Activated T-cell treated with anti-CD3 and anti-CD28 coated beads, Interleukin-2, amount 50 U/mL, for 4 hours (primary cell): Measurements from ENCODE around the gene TMEM74B. TPM values are rescaled to one million over a fixed set of nuclear protein-coding genes. Genes with fewer than 3 reads are reported as not detected.

Experiments used
- ATAC-seq, 2 donors: fragments of 200-7000 bp; cut with Tn5 transposase; one replicate each; pipeline ENCODE4 v1.10.0; 2021
- DNase-seq: peaks from one replicate; pipeline ENCODE4 v3.0.0-alpha.2; 2020
- H3K27me3 Mint-ChIP-seq: one replicate; pipeline ENCODE4 v1.8.0; 2021; ENCODE audit warnings: low read depth, mixed read lengths
- H3K36me3 Mint-ChIP-seq: one replicate; pipeline ENCODE4 v1.8.0; 2022; ENCODE audit warnings: mixed read lengths; ENCODE audit not compliant: insufficient read depth
- H3K4me1 Mint-ChIP-seq: one replicate; pipeline ENCODE4 v1.8.0; 2021; ENCODE audit warnings: low read depth, mixed read lengths
- H3K4me3 Mint-ChIP-seq: one replicate; pipeline ENCODE4 v1.8.0; 2021; ENCODE audit warnings: mild to moderate bottlenecking, moderate library complexity, mixed read lengths
- H3K9me3 Mint-ChIP-seq: one replicate; pipeline ENCODE4 v1.8.0; 2021; ENCODE audit warnings: mixed read lengths
- total RNA-seq, 3 donors: library from RNA; stranded (reverse); gene quantifications; one replicate each; pipeline ENCODE4 v1.2.1, GENCODE V29; 2021

Gene TMEM74B
- total RNA-seq, 3 donors from 2014 or later, result not detected

- Mint-ChIP-seq H3K36me3 (peaks cover 16% of the 10 kb centered on the region), H3K9me3 (no peaks in the 10 kb centered on the region), H3K4me3 (no peak overlapping the region), H3K27me3 (peaks cover 4% of the 10 kb centered on the region), H3K4me1 (no peaks in the 10 kb centered on the region)
- no peak for ATAC-seq
- DNase-seq, result no peak
Measured at GRCh38 chr20:1178103-1178502, 6.7 kb downstream of the TMEM74B start.

DNA sequence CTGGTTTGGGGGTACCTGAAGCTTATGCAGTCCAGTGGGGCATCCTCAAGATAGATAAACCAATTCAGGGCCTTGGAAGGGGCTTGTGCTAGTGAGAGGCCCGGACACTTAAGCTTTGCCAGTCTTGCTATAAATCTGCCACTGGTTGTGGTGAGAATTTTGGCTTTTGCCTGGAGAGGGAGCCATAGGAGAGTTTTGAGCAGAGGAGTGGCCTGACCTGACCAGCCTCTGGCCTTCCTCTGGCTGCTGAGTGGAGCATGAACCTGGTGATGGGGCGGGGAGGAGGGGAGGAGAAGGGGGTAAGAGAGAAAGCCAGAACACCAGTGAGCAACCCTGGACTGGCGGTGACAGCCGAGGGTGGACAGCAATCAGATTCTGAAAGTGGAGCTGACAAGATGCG, 7.1 kb downstream of the TMEM74B start:
- Mint-ChIP-seq H3K4me1 (no peaks in the 10 kb centered on the region), H3K9me3 (no peaks in the 10 kb centered on the region), H3K36me3 (peaks cover 19% of the 10 kb centered on the region), H3K4me3 (no peak overlapping the region), H3K27me3 (peaks cover 4% of the 10 kb centered on the region)
- DNase-seq (no peak), ATAC-seq (no peak)

GRCh38 chr20:1174787-1175186, 10.0 kb downstream of the TMEM74B start:
- H3K4me1 Mint-ChIP-seq, result no peaks in the 10 kb centered on the region
- peaks cover 37% of the 10 kb centered on the region for H3K36me3 Mint-ChIP-seq
- no peak overlapping the region for H3K4me3 Mint-ChIP-seq
- ATAC-seq, result no peak
- no peak for DNase-seq
- H3K27me3 Mint-ChIP-seq, result no peaks in the 10 kb centered on the region
- H3K9me3 Mint-ChIP-seq, result no peaks in the 10 kb centered on the region

- ATAC-seq (no peak), DNase-seq (no peak)
- Mint-ChIP-seq H3K36me3 (peaks cover 45% of the 10 kb centered on the region), H3K4me1 (no peaks in the 10 kb centered on the region), H3K27me3 (no peaks in the 10 kb centered on the region), H3K9me3 (no peaks in the 10 kb centered on the region), H3K4me3 (no peak overlapping the region)
Measured at GRCh38 chr20:1173698-1174097, 11.1 kb downstream of the TMEM74B start.

GRCh38 chr20:1171461-1172093, 13.2 kb downstream of the TMEM74B start:
- Mint-ChIP-seq H3K9me3 (no peaks in the 10 kb centered on the region), H3K27me3 (no peaks in the 10 kb centered on the region), H3K4me1 (no peaks in the 10 kb centered on the region), H3K36me3 (peaks cover 65% of the 10 kb centered on the region), H3K4me3 (no peak overlapping the region)
- peak in 1 of 2 donors; percentile 27 for ATAC-seq
- no peak for DNase-seq

- Mint-ChIP-seq H3K36me3 (peaks cover 76% of the 10 kb centered on the region), H3K27me3 (no peaks in the 10 kb centered on the region), H3K4me3 (no peak overlapping the region), H3K4me1 (no peaks in the 10 kb centered on the region), H3K9me3 (no peaks in the 10 kb centered on the region)
- ATAC-seq (no peak), DNase-seq (no peak)
Measured at GRCh38 chr20:1169224-1169623, 15.6 kb downstream of the TMEM74B start.

GRCh38 chr20:1166948-1167720, 17.6 kb downstream of the TMEM74B start:
- Mint-ChIP-seq H3K27me3 (no peaks in the 10 kb centered on the region), H3K9me3 (no peaks in the 10 kb centered on the region), H3K4me1 (no peaks in the 10 kb centered on the region), H3K4me3 (no peak overlapping the region), H3K36me3 (peaks cover 72% of the 10 kb centered on the region)
- DNase-seq (no peak), ATAC-seq (no peak)

- H3K4me1 Mint-ChIP-seq, result no peaks in the 10 kb centered on the region
- H3K4me3 Mint-ChIP-seq, result no peak overlapping the region
- ATAC-seq, result no peak
- no peaks in the 10 kb centered on the region for H3K9me3 Mint-ChIP-seq
- DNase-seq, result no peak
- H3K27me3 Mint-ChIP-seq, result no peaks in the 10 kb centered on the region
- peaks cover 79% of the 10 kb centered on the region for H3K36me3 Mint-ChIP-seq
Measured at GRCh38 chr20:1165941-1166340, 18.8 kb downstream of the TMEM74B start.

DNA sequence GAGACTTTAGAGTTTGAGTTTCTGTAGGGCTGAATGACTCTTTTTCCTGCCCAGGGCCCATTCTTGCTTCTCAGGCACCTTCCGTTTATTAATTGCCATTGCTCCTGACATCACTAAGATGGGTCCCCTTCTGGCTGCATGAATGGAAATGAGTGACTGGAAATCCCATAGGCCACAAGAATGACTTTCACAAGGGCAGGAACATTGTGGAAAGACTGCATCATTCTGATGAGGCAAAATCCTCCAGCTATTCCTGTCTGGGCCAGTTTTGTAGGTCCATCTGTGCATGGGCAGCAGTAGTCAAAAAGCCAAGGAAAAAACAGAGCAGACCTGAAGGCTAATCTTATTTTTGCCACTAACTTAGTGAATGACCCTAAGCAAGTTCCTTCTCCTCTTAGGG, 19.3 kb downstream of the TMEM74B start:
- no peaks in the 10 kb centered on the region for H3K9me3 Mint-ChIP-seq
- DNase-seq (no peak), ATAC-seq (no peak)
- H3K27me3 Mint-ChIP-seq, result no peaks in the 10 kb centered on the region
- peaks cover 79% of the 10 kb centered on the region for H3K36me3 Mint-ChIP-seq
- no peaks in the 10 kb centered on the region for H3K4me1 Mint-ChIP-seq
- no peak overlapping the region for H3K4me3 Mint-ChIP-seq

DNA sequence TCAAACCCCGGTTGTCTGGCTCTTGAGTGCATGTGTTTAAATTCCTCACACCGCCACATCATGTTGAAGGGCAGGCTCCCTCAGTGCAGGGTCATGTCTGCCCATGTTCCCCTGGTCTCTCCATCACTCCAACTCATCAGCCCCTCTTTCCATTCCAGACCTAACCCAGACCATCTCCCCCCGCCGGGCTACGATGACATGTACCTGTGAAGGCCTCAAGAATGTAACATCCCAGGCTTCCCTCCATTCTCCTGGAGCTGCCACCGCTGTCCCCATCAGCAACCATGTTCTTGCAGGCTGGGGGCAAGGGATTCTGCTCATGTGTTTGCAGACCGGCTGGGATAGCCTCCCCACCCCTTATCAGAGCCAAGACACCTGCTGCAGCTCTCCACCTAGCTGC, 19.9 kb downstream of the TMEM74B start:
- H3K4me1 Mint-ChIP-seq, result no peaks in the 10 kb centered on the region
- no peak for ATAC-seq
- no peak for DNase-seq
- no peaks in the 10 kb centered on the region for H3K9me3 Mint-ChIP-seq
- peaks cover 78% of the 10 kb centered on the region for H3K36me3 Mint-ChIP-seq
- H3K27me3 Mint-ChIP-seq, result no peaks in the 10 kb centered on the region
- no peak overlapping the region for H3K4me3 Mint-ChIP-seq

- ATAC-seq, result no peak
- DNase-seq, result no peak
- peaks cover 70% of the 10 kb centered on the region for H3K36me3 Mint-ChIP-seq
- H3K27me3 Mint-ChIP-seq, result no peaks in the 10 kb centered on the region
- H3K4me3 Mint-ChIP-seq, result no peak overlapping the region
- H3K4me1 Mint-ChIP-seq, result no peaks in the 10 kb centered on the region
- no peaks in the 10 kb centered on the region for H3K9me3 Mint-ChIP-seq
Measured at GRCh38 chr20:1163653-1164052, 21.1 kb downstream of the TMEM74B start.

- Mint-ChIP-seq H3K4me3 (no peak overlapping the region), H3K9me3 (no peaks in the 10 kb centered on the region), H3K27me3 (no peaks in the 10 kb centered on the region), H3K4me1 (no peaks in the 10 kb centered on the region), H3K36me3 (peaks cover 67% of the 10 kb centered on the region)
- no peak for DNase-seq
- no peak for ATAC-seq
Measured at GRCh38 chr20:1163105-1163504, 21.7 kb downstream of the TMEM74B start.

- Mint-ChIP-seq H3K36me3 (peaks cover 63% of the 10 kb centered on the region), H3K9me3 (peaks cover 3% of the 10 kb centered on the region), H3K4me3 (no peak overlapping the region), H3K27me3 (no peaks in the 10 kb centered on the region), H3K4me1 (no peaks in the 10 kb centered on the region)
- DNase-seq (no peak), ATAC-seq (no peak)
Measured at GRCh38 chr20:1160991-1161390, 23.8 kb downstream of the TMEM74B start.

- no peak overlapping the region for H3K4me3 Mint-ChIP-seq
- H3K4me1 Mint-ChIP-seq, result no peaks in the 10 kb centered on the region
- no peaks in the 10 kb centered on the region for H3K27me3 Mint-ChIP-seq
- peaks cover 64% of the 10 kb centered on the region for H3K36me3 Mint-ChIP-seq
- ATAC-seq (no peak), DNase-seq (no peak)
- peaks cover 7% of the 10 kb centered on the region for H3K9me3 Mint-ChIP-seq
Measured at GRCh38 chr20:1160496-1160895, 24.3 kb downstream of the TMEM74B start.

GRCh38 chr20:1155342-1155741, 29.4 kb downstream of the TMEM74B start:
- no peak for ATAC-seq
- peaks cover 4% of the 10 kb centered on the region for H3K4me1 Mint-ChIP-seq
- H3K4me3 Mint-ChIP-seq, result no peak overlapping the region
- peaks cover 7% of the 10 kb centered on the region for H3K9me3 Mint-ChIP-seq
- H3K36me3 Mint-ChIP-seq, result peaks cover 72% of the 10 kb centered on the region
- H3K27me3 Mint-ChIP-seq, result no peaks in the 10 kb centered on the region
- DNase-seq, result no peak
